ENCODE measurements around the gene MMUT.

- TF ChIP-seq CTCF (conservative IDR thresholded peaks at IDR 0.05; ENCODE audit: low read depth, low read length) (no peak), EZH2 (IDR thresholded peaks at IDR 0.05; ENCODE audit: borderline replicate concordance, low read depth, low read length, poor library complexity, severe bottlenecking) (no peak)
Observed at GRCh38 chr6:49401063-49401462, 62.0 kb downstream of the MMUT start.

All from A673 (cell line).